Measurements from ENCODE around the gene BTBD9. TPM values are rescaled to one million over a fixed set of nuclear protein-coding genes. Genes with fewer than 3 reads are reported as not detected.

BTBD9 gene
- total and polyA plus RNA-seq, 2 experiments from 2014 or later, result 10.0 to 13.7 TPM

- Histone ChIP-seq H3K27me3 (replicated peaks; ENCODE audit: insufficient read depth) (no peaks in the 10 kb centered on the region), H3K4me2 (ENCODE audit: unreplicated experiment) (no peak overlapping the region), H3K4me1 (ENCODE audit: insufficient read depth) (no peaks in the 10 kb centered on the region), H3F3A (ENCODE audit: insufficient read depth) (no peaks in the 10 kb centered on the region), H3K79me2 (ENCODE audit: insufficient read depth) (no peaks in the 10 kb centered on the region), H3K9ac (no peak overlapping the region), H3K9me3 (ENCODE audit: low read depth) (no peaks in the 10 kb centered on the region), H3K36me3 (ENCODE audit: low read depth) (no peaks in the 10 kb centered on the region), H2AFZ (no peak overlapping the region), H4K20me1 (ENCODE audit: insufficient read depth) (no peaks in the 10 kb centered on the region), H3K4me3 (no peak overlapping the region), H3K9me2 (ENCODE audit: insufficient read depth) (no peaks in the 10 kb centered on the region), H3K27ac (no peak overlapping the region)
- TF ChIP-seq EZH2phosphoT487 (IDR thresholded peaks at IDR 0.05; ENCODE audit: insufficient read depth, low read depth) (no peak), EZH2 (IDR thresholded peaks at IDR 0.05; ENCODE audit: insufficient read depth, poor library complexity, severe bottlenecking) (no peak)
- 93 to 98% methylated on average over 3 of the region's 3 CpGs for WGBS, 2 experiments (ENCODE audit: low coverage in 1 of 2, low lambda C conversion rate in 2 of 2, missing lambda C conversion rate in 2 of 2)
- in situ Hi-C loops (cut with MboI), result no loop called here
- no peak for DNase-seq
These were observed 275.6 kb downstream of the BTBD9 start for GRCh38 chr6:38364127-38364526.

GRCh38 chr6:38355519-38355918, 284.2 kb downstream of the BTBD9 start:
- TF ChIP-seq EZH2phosphoT487 (IDR thresholded peaks at IDR 0.05; ENCODE audit: insufficient read depth, low read depth), result no peak
- TF ChIP-seq EZH2 (IDR thresholded peaks at IDR 0.05; ENCODE audit: insufficient read depth, poor library complexity, severe bottlenecking), result no peak
- H3K9me2 ChIP-seq (ENCODE audit: insufficient read depth), result no peaks in the 10 kb centered on the region
- in situ Hi-C loops (cut with MboI), result no loop called here
- H4K20me1 ChIP-seq (ENCODE audit: insufficient read depth), result no peaks in the 10 kb centered on the region
- H3K9ac ChIP-seq, result no peak overlapping the region
- H3K79me2 ChIP-seq (ENCODE audit: insufficient read depth), result no peaks in the 10 kb centered on the region
- no peaks in the 10 kb centered on the region for H3K36me3 ChIP-seq (ENCODE audit: low read depth)
- no peak overlapping the region for H3K4me3 ChIP-seq
- no peak overlapping the region for H3K4me2 ChIP-seq (ENCODE audit: unreplicated experiment)
- no peak overlapping the region for H2AFZ ChIP-seq
- no peaks in the 10 kb centered on the region for H3K9me3 ChIP-seq (ENCODE audit: low read depth)
- H3K27me3 ChIP-seq (replicated peaks; ENCODE audit: insufficient read depth), result no peaks in the 10 kb centered on the region
- no peak overlapping the region for H3K27ac ChIP-seq
- peaks cover 7% of the 10 kb centered on the region for H3K4me1 ChIP-seq (ENCODE audit: insufficient read depth)
- WGBS, 2 experiments (ENCODE audit: low coverage in 1 of 2, low lambda C conversion rate in 2 of 2, missing lambda C conversion rate in 2 of 2), result 80 to 88% methylated on average over 4 of the region's 4 CpGs
- no peaks in the 10 kb centered on the region for H3F3A ChIP-seq (ENCODE audit: insufficient read depth)
- DNase-seq, result no peak

DNA sequence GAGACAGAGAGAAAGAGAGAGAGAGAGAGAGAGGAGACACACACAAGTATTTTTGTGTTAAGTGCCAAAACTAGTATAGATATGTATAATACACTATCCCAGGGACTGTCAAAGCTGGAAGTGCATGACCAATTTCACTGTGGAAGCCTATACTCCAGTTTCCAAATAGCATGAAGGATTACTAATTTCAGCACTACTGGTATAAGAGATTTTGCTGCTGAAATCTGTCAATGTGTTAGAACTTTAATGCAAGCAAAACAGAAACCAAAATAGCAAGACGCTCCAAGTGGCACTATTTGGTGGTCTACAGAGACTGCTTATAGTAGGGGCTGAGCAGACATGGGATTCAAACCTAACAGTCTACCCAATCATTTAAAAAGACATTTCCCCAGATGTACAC, 284.8 kb downstream of the BTBD9 start:
- H4K20me1 ChIP-seq (ENCODE audit: insufficient read depth), result no peaks in the 10 kb centered on the region
- in situ Hi-C loops (cut with MboI), result no loop called here
- no peak for TF ChIP-seq EZH2phosphoT487 (IDR thresholded peaks at IDR 0.05; ENCODE audit: insufficient read depth, low read depth)
- no peak for TF ChIP-seq EZH2 (IDR thresholded peaks at IDR 0.05; ENCODE audit: insufficient read depth, poor library complexity, severe bottlenecking)
- no peak overlapping the region for H3K4me2 ChIP-seq (ENCODE audit: unreplicated experiment)
- H3K79me2 ChIP-seq (ENCODE audit: insufficient read depth), result no peaks in the 10 kb centered on the region
- no peaks in the 10 kb centered on the region for H3K27me3 ChIP-seq (replicated peaks; ENCODE audit: insufficient read depth)
- no peaks in the 10 kb centered on the region for H3F3A ChIP-seq (ENCODE audit: insufficient read depth)
- no peaks in the 10 kb centered on the region for H3K9me2 ChIP-seq (ENCODE audit: insufficient read depth)
- DNase-seq, result no peak
- H3K9me3 ChIP-seq (ENCODE audit: low read depth), result no peaks in the 10 kb centered on the region
- WGBS, 2 experiments (ENCODE audit: low coverage in 1 of 2, low lambda C conversion rate in 2 of 2, missing lambda C conversion rate in 2 of 2), result 95 to 96% methylated on average over 1 of the region's 1 CpG
- H3K9ac ChIP-seq, result no peak overlapping the region
- H3K4me1 ChIP-seq (ENCODE audit: insufficient read depth), result peaks cover 13% of the 10 kb centered on the region
- no peak overlapping the region for H3K4me3 ChIP-seq
- no peak overlapping the region for H3K27ac ChIP-seq
- no peak overlapping the region for H2AFZ ChIP-seq
- H3K36me3 ChIP-seq (ENCODE audit: low read depth), result no peaks in the 10 kb centered on the region

DNA sequence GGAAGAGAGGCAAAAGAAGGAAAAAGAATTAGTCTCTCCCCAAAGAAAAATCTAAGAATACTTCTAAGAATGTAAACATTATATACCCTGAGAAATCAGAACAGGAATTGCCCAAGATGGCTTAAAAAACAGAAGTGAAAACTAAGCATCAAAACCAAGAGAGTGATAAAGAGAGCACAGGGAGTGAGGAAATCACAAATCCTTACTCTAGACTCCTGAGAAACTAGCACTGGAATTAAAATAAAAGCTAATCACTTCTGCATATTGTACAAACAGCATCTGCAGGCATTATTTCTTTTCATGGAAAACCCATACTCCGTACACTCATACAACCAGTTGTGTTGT, 285.7 kb downstream of the BTBD9 start:
- Histone ChIP-seq H3K9ac (no peak overlapping the region), H2AFZ (no peak overlapping the region), H3K4me3 (no peak overlapping the region), H3K27ac (no peak overlapping the region), H3K36me3 (ENCODE audit: low read depth) (no peaks in the 10 kb centered on the region), H3F3A (ENCODE audit: insufficient read depth) (no peaks in the 10 kb centered on the region), H4K20me1 (ENCODE audit: insufficient read depth) (no peaks in the 10 kb centered on the region), H3K4me1 (ENCODE audit: insufficient read depth) (peaks cover 18% of the 10 kb centered on the region), H3K9me2 (ENCODE audit: insufficient read depth) (no peaks in the 10 kb centered on the region), H3K79me2 (ENCODE audit: insufficient read depth) (no peaks in the 10 kb centered on the region), H3K4me2 (ENCODE audit: unreplicated experiment) (no peak overlapping the region), H3K27me3 (replicated peaks; ENCODE audit: insufficient read depth) (no peaks in the 10 kb centered on the region), H3K9me3 (ENCODE audit: low read depth) (no peaks in the 10 kb centered on the region)
- in situ Hi-C loops (cut with MboI), result no loop called here
- TF ChIP-seq EZH2 (IDR thresholded peaks at IDR 0.05; ENCODE audit: insufficient read depth, poor library complexity, severe bottlenecking) (no peak), EZH2phosphoT487 (IDR thresholded peaks at IDR 0.05; ENCODE audit: insufficient read depth, low read depth) (no peak)
- 95 to 97% methylated on average over 1 of the region's 1 CpG for WGBS, 2 experiments (ENCODE audit: low coverage in 1 of 2, low lambda C conversion rate in 2 of 2, missing lambda C conversion rate in 2 of 2)
- no peak for DNase-seq

Data from GM23248 (cell line).